ENCODE results near the gene PCMT1. TPM values are rescaled to one million over a fixed set of nuclear protein-coding genes. Genes with fewer than 3 reads are reported as not detected.
A peak's percentile ranks its signal among the peaks of the same experiment; 100 is the strongest.

The PCMT1 gene
- total and polyA plus RNA-seq, 2 of the 8 experiments (the other 6 are each of a cell fraction or from before 2014, with no cell fraction given), result 84.3 to 91.3 TPM

DNA sequence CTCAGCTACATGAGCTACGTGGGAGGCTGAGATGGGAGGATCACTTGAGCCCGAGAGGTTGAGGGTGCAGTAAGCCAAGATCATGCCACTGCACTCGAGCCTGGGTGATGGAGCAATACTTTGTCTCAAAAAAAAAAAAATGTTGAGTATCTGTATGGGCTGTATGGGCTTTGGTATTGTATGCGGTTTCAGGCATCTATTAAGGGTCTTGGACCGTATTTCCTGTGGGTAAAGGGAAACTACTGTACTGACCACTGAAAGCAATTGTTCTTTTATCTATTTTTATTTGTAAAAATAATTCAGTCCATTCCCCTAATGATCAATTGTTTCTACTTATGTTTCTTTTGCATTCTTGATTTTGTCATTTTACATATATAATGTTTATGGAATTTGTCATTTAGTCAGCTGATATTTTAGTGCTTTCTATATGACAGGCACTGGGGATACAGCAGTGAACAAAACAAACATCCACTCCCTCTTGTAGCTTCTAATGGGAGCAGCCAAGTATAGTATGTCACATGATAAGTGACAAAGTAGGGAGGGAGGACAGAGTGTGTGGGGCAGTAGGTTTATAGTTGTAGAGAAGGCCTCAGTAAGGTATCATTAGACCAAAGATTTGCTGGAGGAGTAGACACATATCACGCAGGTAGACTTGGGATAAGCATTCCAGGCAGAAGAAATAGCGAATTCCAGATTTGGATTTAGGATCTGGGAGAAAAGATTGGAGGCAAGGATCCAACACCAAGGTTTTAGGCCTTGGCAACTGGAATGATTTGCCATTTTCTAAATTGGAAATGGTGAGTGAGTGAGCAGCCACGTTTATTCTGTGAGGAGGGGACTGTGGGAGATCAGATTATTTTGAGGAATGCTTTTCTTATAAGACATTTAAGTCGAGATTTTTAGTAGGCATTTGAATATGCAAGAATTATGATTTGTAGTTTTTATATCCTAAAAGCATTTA is 6.0 kb downstream of the PCMT1 start:
- DNase-seq (ENCODE audit: low read depth in 1 of 2, low spot score in 2 of 2) (peak in 1 of 2 experiments; percentile 8), FAIRE-seq (no peak)
- Histone ChIP-seq H3K79me1 (ENCODE audit: low read depth, low read length) (no peaks in the 10 kb centered on the region; the same call in 1 of the 2 replicates), H4K91ac (replicated peaks; ENCODE audit: insufficient read length, low read length) (no peak overlapping the region), H2AFZ (ENCODE audit: low read length) (no peak overlapping the region), H3K14ac (ENCODE audit: insufficient read length) (no peak overlapping the region), H3K9ac (replicated peaks in 1 of 4; ENCODE audit: extremely low read depth in 1 of 4, low read depth in 3 of 4, low read length in 3 of 4) (no peak overlapping the region), H3K56ac (replicated peaks; ENCODE audit: insufficient read length, low read depth, low read length) (no peak overlapping the region), H3K4me2 (ENCODE audit: insufficient read depth in 1 of 2, low read depth in 2 of 2, low read length in 2 of 2) (no peak overlapping the region), H3K9me3 (ENCODE audit: insufficient read depth in 2 of 2, low read depth in 1 of 2, low read length in 1 of 2) (no peaks in the 10 kb centered on the region), H3K27me3 (replicated peaks in 1 of 4; ENCODE audit: control insufficient read depth in 3 of 4, extremely low read depth in 1 of 4, insufficient read depth in 3 of 4, low read length in 3 of 4) (no peaks in the 10 kb centered on the region), H2BK12ac (ENCODE audit: low read depth, low read length) (no peak overlapping the region), H3K79me2 (ENCODE audit: control insufficient read depth in 1 of 2, insufficient read depth in 2 of 2, low read length in 2 of 2) (peaks cover 4 to 76% of the 10 kb centered on the region in 2 experiments), H2BK120ac (replicated peaks; ENCODE audit: low read depth, low read length) (no peak overlapping the region), H4K5ac (ENCODE audit: insufficient read length, low read depth, low read length) (no peak overlapping the region), H3K27ac (ENCODE audit: low read depth, low read length) (no peak overlapping the region), H3K4ac (replicated peaks; ENCODE audit: insufficient read length, low read depth, low read length) (no peak overlapping the region), H2BK5ac (ENCODE audit: low read depth, low read length) (no peak overlapping the region), H4K20me1 (replicated peaks in 1 of 2; ENCODE audit: control insufficient read depth in 1 of 2, insufficient read depth in 2 of 2, low read length in 2 of 2) (peaks cover 2 to 7% of the 10 kb centered on the region in 2 experiments), H2BK20ac (ENCODE audit: low read length) (no peak overlapping the region), H3K36me3 (ENCODE audit: control insufficient read depth in 2 of 4, insufficient read depth in 4 of 4, low read length in 3 of 4) (peaks cover 0 to 4% (median 0%) of the 10 kb centered on the region in 4 experiments; a peak in 1 of 8 replicates), H4K8ac (ENCODE audit: extremely low read depth, insufficient read depth, low read length) (no peak overlapping the region), H3K4me3 (ENCODE audit: extremely low read depth in 1 of 4, insufficient read depth in 2 of 4, low read depth in 3 of 4, low read length in 4 of 4) (no peak overlapping the region), H3K4me1 (replicated peaks in 1 of 4; ENCODE audit: control insufficient read depth in 3 of 4, insufficient read depth in 4 of 4, low read length in 3 of 4) (no peaks in the 10 kb centered on the region), H2AK5ac (ENCODE audit: low read depth, low read length) (no peak overlapping the region), H3K23me2 (ENCODE audit: low read depth, low read length) (0 out of 2 replicates have a peak, but pooled peaks cover under 1% of the 10 kb centered on the region), H3K18ac (ENCODE audit: extremely low read depth, low read length) (no peak overlapping the region), H3K23ac (ENCODE audit: insufficient read length) (no peak overlapping the region), H2BK15ac (ENCODE audit: low read length) (no peak overlapping the region)
- 90% methylated on average over 9 of the region's 9 CpGs; no CpG with 5 or more reads in 1 of the 2 experiments for WGBS, 2 experiments (ENCODE audit: extremely low coverage in 1 of 2, insufficient coverage in 1 of 2, insufficient read length in 1 of 2, insufficient replicate concordance in 2 of 2, low coverage in 1 of 2, low lambda C conversion rate in 2 of 2, missing lambda C conversion rate in 1 of 2)
- POLR2A ChIA-PET (ENCODE audit: partially characterized antibody), result interaction anchor here (0.6 to 2.4 kb wide), 4 partner anchors 9 to 93 kb away, joined by 3 to 6 read pairs (median 4); partner anchors contain the start of gene NUP43
- CTCF ChIA-PET (ENCODE audit: partially characterized antibody), result interaction anchor here (1.2 kb wide), 1 partner anchor 187 kb away, joined by 3 read pairs; no protein-coding TSS in a partner anchor
- TF ChIP-seq GABPA (IDR thresholded peaks at IDR 0.05; ENCODE audit: borderline replicate concordance, insufficient read depth, low read length) (no peak), SP2 (IDR thresholded peaks at IDR 0.05; ENCODE audit: low read length) (no peak), POLR2A (IDR thresholded peaks at IDR 0.05; ENCODE audit: control extremely low read depth in 1 of 2, low read depth in 2 of 2, low read length in 2 of 2) (no peak), BACH1 (IDR thresholded peaks at IDR 0.05; ENCODE audit: low read length) (no peak), ASH2L (IDR thresholded peaks at IDR 0.05; ENCODE audit: low read length) (no peak), SP4 (IDR thresholded peaks at IDR 0.05; ENCODE audit: low read length) (no peak), BRCA1 (IDR thresholded peaks at IDR 0.05; ENCODE audit: low read depth, low read length) (no peak), EP300 (IDR thresholded peaks at IDR 0.05; ENCODE audit: borderline replicate concordance in 1 of 2, low read depth in 2 of 2, low read length in 2 of 2) (no peak), RBBP5 (IDR thresholded peaks at IDR 0.05; ENCODE audit: borderline replicate concordance, low read depth, low read length) (no peak), RXRA (IDR thresholded peaks at IDR 0.05; ENCODE audit: insufficient read depth, low read depth, low read length) (no peak), SIX5 (IDR thresholded peaks at IDR 0.05; ENCODE audit: low read depth, low read length) (no peak)
- TF ChIP-seq, protein P1, sequence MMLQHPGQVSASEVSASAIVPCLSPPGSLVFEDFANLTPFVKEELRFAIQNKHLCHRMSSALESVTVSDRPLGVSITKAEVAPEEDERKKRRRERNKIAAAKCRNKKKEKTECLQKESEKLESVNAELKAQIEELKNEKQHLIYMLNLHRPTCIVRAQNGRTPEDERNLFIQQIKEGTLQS (IDR thresholded peaks at IDR 0.05; ENCODE audit: insufficient read depth, low read depth, low read length), result no peak

Data from H1 (cell line).